ENCODE measurements around the gene PSMC5. TPM values are rescaled to one million over a fixed set of nuclear protein-coding genes. Genes with fewer than 3 reads are reported as not detected.
"Not testable (repeated sequence)": the region's sequence is repeated elsewhere in the genome, so short reads cannot be mapped to it uniquely, and the experiment has no call there.

The PSMC5 gene
- total and polyA plus RNA-seq, 7 donors = 94.2 to 161 (median 115) TPM

- H3K27me3 ChIP-seq; H3K4me1 ChIP-seq; H3K27ac ChIP-seq; intact Hi-C loops (cut with DNase I); H3K36me3 ChIP-seq; H3K9me3 ChIP-seq; DNase-seq; H3K4me3 ChIP-seq: not testable (repeated sequence)
- 77 to 87% methylated on average over 6 to 7 of the region's 8 CpGs for WGBS, 2 donors
These were observed 46.9 kb downstream of the PSMC5 start for GRCh38 chr17:63874061-63874626.

DNA sequence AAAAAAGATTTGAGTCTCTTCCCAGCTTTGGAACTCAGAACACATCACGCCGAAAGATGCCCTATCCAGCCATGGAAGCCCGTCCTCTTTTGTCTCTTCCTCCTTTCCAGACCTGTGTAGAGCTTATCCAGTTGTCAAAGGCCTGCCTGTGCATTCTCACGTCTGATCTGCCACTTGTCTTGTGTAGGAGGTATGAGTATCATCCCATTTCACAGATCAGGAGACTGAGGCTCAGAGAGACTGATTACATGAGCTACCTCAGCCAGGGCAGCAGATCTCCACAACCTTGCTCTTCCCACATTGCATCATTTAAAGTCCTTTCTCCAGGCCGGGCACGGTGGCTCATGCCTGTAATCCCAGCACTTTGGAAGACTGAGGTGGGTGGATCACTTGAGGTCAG, 47.5 kb downstream of the PSMC5 start:
- DNase-seq; H3K36me3 ChIP-seq; H3K27ac ChIP-seq; intact Hi-C loops (cut with DNase I); H3K4me1 ChIP-seq; H3K4me3 ChIP-seq; H3K27me3 ChIP-seq; H3K9me3 ChIP-seq: not testable (repeated sequence)
- 86 to 88% methylated on average over 6 of the region's 6 CpGs for WGBS, 2 donors

DNA sequence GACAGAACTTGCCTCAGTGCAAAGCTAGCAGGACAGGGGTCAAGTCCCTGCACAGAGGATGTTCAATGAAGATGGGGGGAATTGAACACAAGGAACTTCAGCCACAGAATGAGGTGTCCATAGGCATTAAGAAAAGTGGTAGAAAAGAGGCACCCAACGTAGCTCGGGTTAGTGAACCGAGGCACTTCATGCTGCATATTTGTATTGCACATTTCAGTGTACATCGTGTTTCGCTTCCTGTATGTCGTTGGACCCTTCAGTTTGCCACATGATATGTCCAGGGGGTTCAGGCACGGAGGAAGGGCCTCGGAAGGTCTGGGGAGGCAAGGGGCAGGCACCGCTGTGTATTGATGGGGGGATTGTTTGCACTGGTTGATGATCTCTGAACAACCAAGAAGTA, 51.2 kb downstream of the PSMC5 start:
- H3K36me3 ChIP-seq; intact Hi-C loops (cut with DNase I); H3K4me3 ChIP-seq; H3K4me1 ChIP-seq; H3K9me3 ChIP-seq; H3K27ac ChIP-seq; H3K27me3 ChIP-seq; DNase-seq: not testable (repeated sequence)
- WGBS, 2 donors = 85% methylated on average over 9 of the region's 9 CpGs

- Histone ChIP-seq H3K36me3 (no peaks in the 10 kb centered on the region), H3K4me1 (no peaks in the 10 kb centered on the region), H3K4me3 (no peak overlapping the region), H3K9me3 (no peaks in the 10 kb centered on the region), H3K27me3 (peaks cover 0 to 5% (median 0%) of the 10 kb centered on the region in 3 donors), H3K27ac (no peak overlapping the region)
- 85% methylated on average over 12 of the region's 12 CpGs for WGBS, 2 donors
- intact Hi-C loops (cut with DNase I) = no loop called here
- no peak for DNase-seq
- TF ChIP-seq POLR2A (IDR thresholded peaks at IDR 0.05) (no peak), EP300 (IDR thresholded peaks at IDR 0.05) (no peak), POLR2AphosphoS5 (IDR thresholded peaks at IDR 0.05) (no peak)
- TF ChIP-seq, protein P1, sequence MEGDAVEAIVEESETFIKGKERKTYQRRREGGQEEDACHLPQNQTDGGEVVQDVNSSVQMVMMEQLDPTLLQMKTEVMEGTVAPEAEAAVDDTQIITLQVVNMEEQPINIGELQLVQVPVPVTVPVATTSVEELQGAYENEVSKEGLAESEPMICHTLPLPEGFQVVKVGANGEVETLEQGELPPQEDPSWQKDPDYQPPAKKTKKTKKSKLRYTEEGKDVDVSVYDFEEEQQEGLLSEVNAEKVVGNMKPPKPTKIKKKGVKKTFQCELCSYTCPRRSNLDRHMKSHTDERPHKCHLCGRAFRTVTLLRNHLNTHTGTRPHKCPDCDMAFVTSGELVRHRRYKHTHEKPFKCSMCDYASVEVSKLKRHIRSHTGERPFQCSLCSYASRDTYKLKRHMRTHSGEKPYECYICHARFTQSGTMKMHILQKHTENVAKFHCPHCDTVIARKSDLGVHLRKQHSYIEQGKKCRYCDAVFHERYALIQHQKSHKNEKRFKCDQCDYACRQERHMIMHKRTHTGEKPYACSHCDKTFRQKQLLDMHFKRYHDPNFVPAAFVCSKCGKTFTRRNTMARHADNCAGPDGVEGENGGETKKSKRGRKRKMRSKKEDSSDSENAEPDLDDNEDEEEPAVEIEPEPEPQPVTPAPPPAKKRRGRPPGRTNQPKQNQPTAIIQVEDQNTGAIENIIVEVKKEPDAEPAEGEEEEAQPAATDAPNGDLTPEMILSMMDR (IDR thresholded peaks at IDR 0.05) = no peak
These were observed 53.5 kb downstream of the PSMC5 start for GRCh38 chr17:63880706-63881105.

DNA sequence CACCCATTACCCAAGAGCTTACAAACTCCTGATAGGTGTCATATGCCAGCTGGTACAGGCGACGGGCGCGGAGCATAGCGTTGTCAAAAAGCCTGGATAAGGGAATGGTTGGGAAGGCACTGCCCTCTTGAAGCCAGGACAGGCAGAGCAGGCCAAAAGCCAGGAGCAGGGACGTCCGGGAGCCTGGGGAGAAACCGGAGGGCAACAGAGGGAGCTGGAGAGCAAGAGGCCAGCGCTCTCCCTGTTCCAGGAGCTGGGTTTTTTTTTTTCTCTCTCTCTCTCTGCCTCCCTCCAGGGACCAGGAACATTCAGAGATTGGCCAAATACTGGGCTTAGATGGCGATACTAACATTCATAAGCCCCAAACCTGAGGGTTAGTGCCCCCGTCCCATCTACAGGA, 54.1 kb downstream of the PSMC5 start:
- H3K36me3 ChIP-seq; H3K27me3 ChIP-seq; H3K4me3 ChIP-seq; DNase-seq; H3K27ac ChIP-seq; intact Hi-C loops (cut with DNase I); H3K4me1 ChIP-seq; H3K9me3 ChIP-seq: not testable (repeated sequence)
- 55 to 67% methylated on average over 11 of the region's 11 CpGs for WGBS, 2 donors

Other genes starting within 250 kb of the PSMC5 start
- gene TACO1, start 226.5 kb upstream of the PSMC5 start, total RNA-seq = 10 to 100 TPM; 11.2 to 19.9 (median 14.3) TPM
- gene TACO1, start 226.5 kb upstream of the PSMC5 start, polyA plus RNA-seq = 10 to 100 TPM; 28.1 to 50.9 (median 34.2) TPM
- 10 to 100 TPM; 51.5 to 68.7 (median 59.8) TPM for gene MAP3K3, start 205.0 kb upstream of the PSMC5 start, total RNA-seq
- 10 to 100 TPM in 1 of 3 donors, 1 to 10 TPM in 2; 4.4 to 18.8 (median 8.4) TPM for gene MAP3K3, start 205.0 kb upstream of the PSMC5 start, polyA plus RNA-seq
- gene LIMD2, start 127.3 kb upstream of the PSMC5 start, total RNA-seq = 10 to 100 TPM in 1 of 4 donors, 1 to 10 TPM in 3; 3.0 to 16.8 (median 8.5) TPM
- gene LIMD2, start 127.3 kb upstream of the PSMC5 start, polyA plus RNA-seq = 100 to 1,000 TPM in 1 of 3 donors, 1 to 10 TPM in 2; 3.5 to 119 (median 3.6) TPM
- gene STRADA, start 85.6 kb upstream of the PSMC5 start, total RNA-seq = 10 to 100 TPM; 20.0 to 45.1 (median 24.7) TPM
- gene STRADA, start 85.6 kb upstream of the PSMC5 start, polyA plus RNA-seq = 10 to 100 TPM in 1 of 3 donors, 1 to 10 TPM in 2; 7.2 to 18.3 (median 7.6) TPM
- gene CCDC47, start 53.8 kb upstream of the PSMC5 start, total RNA-seq = 10 to 100 TPM; 35.7 to 47.1 (median 43.5) TPM
- 10 to 100 TPM; 12.0 to 65.4 (median 39.3) TPM for gene CCDC47, start 53.8 kb upstream of the PSMC5 start, polyA plus RNA-seq
- gene DDX42, start 53.3 kb upstream of the PSMC5 start, total RNA-seq = 100 to 1,000 TPM in 2 of 4 donors, 10 to 100 TPM in 2; 82.0 to 136 (median 101) TPM
- 10 to 100 TPM; 30.7 to 62.3 (median 40.8) TPM for gene DDX42, start 53.3 kb upstream of the PSMC5 start, polyA plus RNA-seq
- gene FTSJ3, start 232 bp downstream of the PSMC5 start, total RNA-seq = 10 to 100 TPM; 31.0 to 65.8 (median 47.6) TPM
- gene FTSJ3, start 232 bp downstream of the PSMC5 start, polyA plus RNA-seq = 10 to 100 TPM in 2 of 3 donors, 1 to 10 TPM in 1; 7.9 to 30.7 (median 10.2) TPM
- gene SMARCD2, start 15.3 kb downstream of the PSMC5 start, total RNA-seq = 100 to 1,000 TPM in 2 of 4 donors, 10 to 100 TPM in 2; 79.7 to 122 (median 105) TPM
- 10 to 100 TPM; 44.4 to 95.9 (median 50.6) TPM for gene SMARCD2, start 15.3 kb downstream of the PSMC5 start, polyA plus RNA-seq
- not detected for gene CSH2, start 46.2 kb downstream of the PSMC5 start, total RNA-seq
- not detected for gene CSH2, start 46.2 kb downstream of the PSMC5 start, polyA plus RNA-seq
- not detected for gene GH2, start 54.5 kb downstream of the PSMC5 start, total RNA-seq
- gene GH2, start 54.5 kb downstream of the PSMC5 start, polyA plus RNA-seq = not detected
- gene CSH1, start 69.1 kb downstream of the PSMC5 start, total RNA-seq = not detected
- not detected for gene CSH1, start 69.1 kb downstream of the PSMC5 start, polyA plus RNA-seq
- gene CSHL1, start 83.8 kb downstream of the PSMC5 start, total RNA-seq = not detected
- gene CSHL1, start 83.8 kb downstream of the PSMC5 start, polyA plus RNA-seq = not detected
- not detected for gene GH1, start 91.4 kb downstream of the PSMC5 start, total RNA-seq
- gene GH1, start 91.4 kb downstream of the PSMC5 start, polyA plus RNA-seq = under 1 TPM in 1 of 3 donors, not detected in 2; 0.25 TPM
- 1 to 10 TPM in 2 of 4 donors, under 1 TPM in 2; 0.66 to 1.8 (median 0.96) TPM for gene CD79B, start 104.9 kb downstream of the PSMC5 start, total RNA-seq
- 100 to 1,000 TPM in 1 of 3 donors, 1 to 10 TPM in 1, not detected in 1; 2.4 to 112 TPM for gene CD79B, start 104.9 kb downstream of the PSMC5 start, polyA plus RNA-seq
- 1 to 10 TPM in 2 of 4 donors, under 1 TPM in 2; 0.68 to 4.2 (median 1.0) TPM for gene SCN4A, start 145.5 kb downstream of the PSMC5 start, total RNA-seq
- under 1 TPM in 2 of 3 donors, not detected in 1; 0.23 to 0.52 TPM for gene SCN4A, start 145.5 kb downstream of the PSMC5 start, polyA plus RNA-seq
- gene PRR29, start 170.9 kb downstream of the PSMC5 start, total RNA-seq = not detected
- under 1 TPM in 2 of 3 donors, not detected in 1; 0.22 to 0.60 TPM for gene PRR29, start 170.9 kb downstream of the PSMC5 start, polyA plus RNA-seq
- gene ICAM2, start 193.2 kb downstream of the PSMC5 start, total RNA-seq = 10 to 100 TPM; 27.4 to 59.5 (median 29.9) TPM
- gene ICAM2, start 193.2 kb downstream of the PSMC5 start, polyA plus RNA-seq = 10 to 100 TPM in 1 of 3 donors, 1 to 10 TPM in 2; 6.0 to 31.7 (median 7.4) TPM

All from sigmoid colon (tissue), 7 donors.